Glutamatergic neuron (in vitro differentiated cells): ENCODE results near the gene ABCG1. TPM values are rescaled to one million over a fixed set of nuclear protein-coding genes. Genes with fewer than 3 reads are reported as not detected.

ENCODE experiments used
- DNase-seq: peaks from one replicate; pipeline ENCODE4 v3.0.0; 2022
- H3K27ac Mint-ChIP-seq: one replicate; pipeline ENCODE4 v1.8.0; 2020; ENCODE audit warnings: mild to moderate bottlenecking, mixed read lengths, inconsistent platforms; ENCODE audit not compliant: unreplicated experiment
- H3K27me3 Mint-ChIP-seq: one replicate; pipeline ENCODE4 v1.8.0; 2020; ENCODE audit warnings: mild to moderate bottlenecking, moderate library complexity, mixed read lengths, inconsistent platforms; ENCODE audit not compliant: unreplicated experiment
- H3K36me3 Mint-ChIP-seq: one replicate; pipeline ENCODE4 v1.8.0; 2020; ENCODE audit warnings: mild to moderate bottlenecking, mixed read lengths, inconsistent platforms; ENCODE audit not compliant: unreplicated experiment
- H3K4me1 Mint-ChIP-seq: one replicate; pipeline ENCODE4 v1.8.0; 2020; ENCODE audit warnings: mild to moderate bottlenecking, low read depth, mixed read lengths, inconsistent platforms; ENCODE audit not compliant: unreplicated experiment
- H3K4me3 Mint-ChIP-seq: one replicate; pipeline ENCODE4 v1.8.0; 2020; ENCODE audit warnings: mild to moderate bottlenecking, mixed read lengths, inconsistent platforms; ENCODE audit not compliant: unreplicated experiment
- H3K9me3 Mint-ChIP-seq: one replicate; pipeline ENCODE4 v1.8.0; 2020; ENCODE audit warnings: mild to moderate bottlenecking, moderate library complexity, mixed read lengths, inconsistent platforms; ENCODE audit not compliant: unreplicated experiment
- total RNA-seq: library from RNA; stranded (reverse); fragmentation: NEBNext Ultra II Directional; extraction: Animal tissue kit (Norgen Biotek cat#: 25700); gene quantifications from one replicate; pipeline ENCODE4 v1.2.1, GENCODE V29; 2021; ENCODE audit not compliant: unreplicated experiment
- TF ChIP-seq, protein P1 (sequence below): fragments of 200-600 bp; sonication (generic); IDR thresholded peaks from one replicate; pipeline ENCODE4 v1.5.0; 2021; ENCODE audit not compliant: partially characterized antibody, unreplicated experiment

The ABCG1 gene
- total RNA-seq, 1 donor from 2014 or later, result 31.9 TPM

DNA sequence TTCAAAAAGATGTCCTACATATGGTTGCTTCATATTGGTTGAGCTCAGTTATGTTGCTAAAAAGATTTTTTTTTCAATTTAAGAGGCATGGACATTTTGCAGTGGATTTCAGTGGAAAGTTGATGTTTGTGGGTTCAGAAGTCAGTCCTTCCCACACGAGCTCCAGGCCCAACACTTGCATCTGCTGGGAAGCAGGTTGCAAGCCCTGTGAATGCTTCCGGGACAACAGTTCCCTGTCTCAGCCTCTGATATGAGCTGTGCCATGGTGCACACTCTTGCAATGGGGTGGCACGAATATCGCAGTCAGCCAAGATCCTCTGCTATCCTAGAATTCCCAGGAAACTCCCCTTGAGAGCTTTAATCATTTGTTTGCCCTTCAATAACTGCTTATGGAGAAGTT, 30.3 kb upstream of the ABCG1 start:
- Mint-ChIP-seq H3K4me1 (peaks cover 3% of the 10 kb centered on the region), H3K27ac (no peak overlapping the region), H3K36me3 (no peaks in the 10 kb centered on the region), H3K27me3 (peaks cover 3% of the 10 kb centered on the region), H3K4me3 (no peak overlapping the region), H3K9me3 (peaks cover 6% of the 10 kb centered on the region)
- TF ChIP-seq, protein P1, sequence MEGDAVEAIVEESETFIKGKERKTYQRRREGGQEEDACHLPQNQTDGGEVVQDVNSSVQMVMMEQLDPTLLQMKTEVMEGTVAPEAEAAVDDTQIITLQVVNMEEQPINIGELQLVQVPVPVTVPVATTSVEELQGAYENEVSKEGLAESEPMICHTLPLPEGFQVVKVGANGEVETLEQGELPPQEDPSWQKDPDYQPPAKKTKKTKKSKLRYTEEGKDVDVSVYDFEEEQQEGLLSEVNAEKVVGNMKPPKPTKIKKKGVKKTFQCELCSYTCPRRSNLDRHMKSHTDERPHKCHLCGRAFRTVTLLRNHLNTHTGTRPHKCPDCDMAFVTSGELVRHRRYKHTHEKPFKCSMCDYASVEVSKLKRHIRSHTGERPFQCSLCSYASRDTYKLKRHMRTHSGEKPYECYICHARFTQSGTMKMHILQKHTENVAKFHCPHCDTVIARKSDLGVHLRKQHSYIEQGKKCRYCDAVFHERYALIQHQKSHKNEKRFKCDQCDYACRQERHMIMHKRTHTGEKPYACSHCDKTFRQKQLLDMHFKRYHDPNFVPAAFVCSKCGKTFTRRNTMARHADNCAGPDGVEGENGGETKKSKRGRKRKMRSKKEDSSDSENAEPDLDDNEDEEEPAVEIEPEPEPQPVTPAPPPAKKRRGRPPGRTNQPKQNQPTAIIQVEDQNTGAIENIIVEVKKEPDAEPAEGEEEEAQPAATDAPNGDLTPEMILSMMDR, result no peak
- DNase-seq, result no peak

DNA sequence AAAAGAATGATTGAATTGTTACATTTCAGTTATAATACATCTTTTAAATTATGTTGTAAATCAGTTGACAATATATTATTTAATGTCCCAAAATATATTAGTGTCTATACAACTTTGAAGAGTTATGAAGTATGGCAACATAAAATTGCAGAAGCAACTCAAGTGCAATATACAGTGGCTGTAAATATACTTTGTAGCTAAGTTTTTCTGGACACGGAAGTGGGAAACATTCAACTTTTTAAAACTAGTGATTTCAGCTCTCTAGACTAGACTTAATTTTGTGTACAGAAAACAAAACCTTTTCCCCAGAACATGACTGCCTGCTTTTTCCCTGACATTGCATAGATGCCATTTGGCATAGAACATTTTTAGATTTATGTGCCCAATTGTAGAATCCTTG, 29.5 kb upstream of the ABCG1 start:
- Mint-ChIP-seq H3K4me1 (peaks cover 3% of the 10 kb centered on the region), H3K9me3 (peaks cover 6% of the 10 kb centered on the region), H3K27me3 (peaks cover 5% of the 10 kb centered on the region), H3K36me3 (no peaks in the 10 kb centered on the region), H3K4me3 (no peak overlapping the region), H3K27ac (no peak overlapping the region)
- no peak for DNase-seq
- TF ChIP-seq, protein P1, result no peak

DNA sequence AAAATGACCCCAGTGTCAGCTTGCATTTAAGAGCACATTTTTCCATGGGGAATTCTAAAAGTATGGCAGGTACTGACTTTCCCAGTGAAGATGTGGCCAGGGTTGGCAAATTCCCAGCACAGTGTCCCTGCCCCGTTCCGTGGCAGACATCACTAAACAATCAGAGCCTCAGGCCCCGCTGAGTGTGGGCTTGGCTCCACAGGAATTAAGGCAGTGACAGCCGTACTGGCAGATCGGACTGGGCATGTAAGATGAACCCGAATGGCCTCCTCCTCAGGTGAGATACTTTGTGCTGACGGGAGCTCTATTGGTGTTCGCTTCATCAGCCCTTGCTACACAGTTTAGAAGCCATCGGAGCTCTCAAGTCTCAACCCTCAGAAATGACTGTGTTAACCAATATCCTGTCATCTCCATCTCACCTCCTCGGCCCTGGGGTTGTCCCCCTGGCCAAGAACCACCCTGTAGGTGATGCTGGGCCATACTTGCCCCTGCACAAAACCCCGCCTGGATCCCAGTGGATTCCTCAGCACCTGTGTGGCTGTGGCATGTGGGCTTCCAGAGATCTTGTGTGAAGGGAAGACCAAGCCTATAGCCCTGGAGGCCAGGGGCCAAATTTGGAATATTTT, 29.0 kb upstream of the ABCG1 start:
- Mint-ChIP-seq H3K4me1 (peaks cover 3% of the 10 kb centered on the region), H3K27ac (no peak overlapping the region), H3K9me3 (peaks cover 6% of the 10 kb centered on the region), H3K4me3 (no peak overlapping the region), H3K27me3 (peaks cover 5% of the 10 kb centered on the region), H3K36me3 (no peaks in the 10 kb centered on the region)
- no peak for DNase-seq
- TF ChIP-seq, protein P1, result no peak

DNA sequence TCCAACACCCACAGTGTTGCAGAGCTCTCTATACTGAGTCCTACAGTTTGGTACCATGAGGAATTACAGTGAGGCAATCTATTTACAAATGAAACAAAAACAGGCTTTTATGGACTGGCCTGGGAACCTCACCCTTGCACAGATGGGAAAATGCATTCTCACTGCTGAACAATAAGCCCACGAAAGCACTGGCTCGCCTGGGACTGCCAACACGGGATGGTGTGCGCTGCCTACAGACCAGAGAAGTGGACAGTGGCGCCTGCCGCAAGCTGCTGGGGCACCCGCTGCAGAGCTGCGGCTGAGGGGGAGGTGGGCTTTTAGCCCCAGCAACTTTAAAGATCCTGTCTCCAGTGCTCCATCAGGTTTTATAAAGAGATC, 28.5 kb upstream of the ABCG1 start:
- Mint-ChIP-seq H3K4me1 (peaks cover 3% of the 10 kb centered on the region), H3K27me3 (peaks cover 5% of the 10 kb centered on the region), H3K36me3 (no peaks in the 10 kb centered on the region), H3K4me3 (no peak overlapping the region), H3K27ac (no peak overlapping the region), H3K9me3 (peaks cover 6% of the 10 kb centered on the region)
- TF ChIP-seq, protein P1, result no peak
- no peak for DNase-seq

DNA sequence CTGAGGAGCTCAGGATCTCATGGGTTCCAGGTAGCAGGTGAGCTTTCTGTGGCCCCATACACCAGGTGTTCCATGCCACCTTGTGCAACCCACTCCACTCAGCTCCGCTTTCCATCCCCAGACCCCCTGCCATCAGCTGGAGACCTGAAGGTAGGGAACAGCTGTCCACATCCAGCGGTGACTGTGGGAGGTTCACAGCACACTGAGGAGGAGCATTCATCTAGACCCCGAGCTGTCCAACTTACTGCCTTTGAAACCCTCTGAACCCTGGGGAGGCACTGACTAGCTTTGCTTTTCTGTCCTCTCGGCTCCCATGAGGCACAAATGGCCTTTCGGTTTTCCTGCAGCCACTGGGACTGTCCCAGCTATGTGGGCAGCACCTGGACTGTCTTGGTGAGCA, 27.9 kb upstream of the ABCG1 start:
- Mint-ChIP-seq H3K4me3 (no peak overlapping the region), H3K36me3 (no peaks in the 10 kb centered on the region), H3K27me3 (peaks cover 5% of the 10 kb centered on the region), H3K9me3 (peaks cover 6% of the 10 kb centered on the region), H3K4me1 (peaks cover 3% of the 10 kb centered on the region), H3K27ac (no peak overlapping the region)
- no peak for DNase-seq
- TF ChIP-seq, protein P1, result no peak
